ENCODE results near the gene LRP6.

The LRP6 gene

GRCh38 chr12:12068751-12069150 lies 198.1 kb downstream of the LRP6 start:
- DNase-seq: no peak

Data from cortex of kidney (tissue), 1 donor.